PC-3 (cell line): ENCODE measurements around the gene HPF1.

Experiments
- CTCF ChIP-seq: fragments of 300-600 bp; sonication (generic); conservative IDR thresholded peaks from 2 replicates; pipeline ENCODE4 v1.5.1; 2017; ENCODE audit warnings: antibody characterized with exemption, low read depth, mild to moderate bottlenecking, low read length
- EZH2 ChIP-seq: fragments of 300-600 bp; sonication (generic); IDR thresholded peaks from one replicate; pipeline ENCODE4 v1.6.1; 2017; ENCODE audit warnings: antibody characterized with exemption, mild to moderate bottlenecking, low read length; ENCODE audit not compliant: unreplicated experiment

GRCh38 chr4:169757575-169758184 is at the start of gene HPF1:
- TF ChIP-seq CTCF (no peak), EZH2 (no peak)
